Adipocyte (in vitro differentiated cells): Measurements from ENCODE around the gene MAP3K3.
A peak's percentile ranks its signal among the peaks of the same experiment; 100 is the strongest.

Experiments
- DNase-seq: peaks from one replicate; pipeline ENCODE4 v3.0.0-alpha.2; 2015; ENCODE audit warnings: low read depth
- H3K27me3 ChIP-seq: replicated peaks from 2 replicates; pipeline ENCODE4 v1.7.0; 2013; ENCODE audit warnings: mild to moderate bottlenecking, low read length, moderate library complexity; ENCODE audit not compliant: control insufficient read depth, insufficient read depth
- H3K36me3 ChIP-seq: 2 replicates; pipeline ENCODE4 v1.7.0; 2013; ENCODE audit warnings: low read length, mild to moderate bottlenecking, moderate library complexity; ENCODE audit not compliant: control insufficient read depth, insufficient read depth, severe bottlenecking
- H3K4me1 ChIP-seq: 2 replicates; pipeline ENCODE4 v1.7.0; 2013; ENCODE audit warnings: mild to moderate bottlenecking, low read length, moderate library complexity; ENCODE audit not compliant: control insufficient read depth, insufficient read depth
- H3K4me3 ChIP-seq: 2 replicates; pipeline ENCODE4 v1.7.0; 2013; ENCODE audit warnings: mild to moderate bottlenecking, low read length, moderate library complexity
- H3K9ac ChIP-seq: 2 replicates; pipeline ENCODE4 v1.7.0; 2013; ENCODE audit warnings: mild to moderate bottlenecking, low read length, moderate library complexity
- H3K9me3 ChIP-seq: 2 replicates; pipeline ENCODE4 v1.7.0; 2013; ENCODE audit warnings: mild to moderate bottlenecking, low read length, moderate library complexity; ENCODE audit not compliant: control insufficient read depth

Gene MAP3K3

DNA sequence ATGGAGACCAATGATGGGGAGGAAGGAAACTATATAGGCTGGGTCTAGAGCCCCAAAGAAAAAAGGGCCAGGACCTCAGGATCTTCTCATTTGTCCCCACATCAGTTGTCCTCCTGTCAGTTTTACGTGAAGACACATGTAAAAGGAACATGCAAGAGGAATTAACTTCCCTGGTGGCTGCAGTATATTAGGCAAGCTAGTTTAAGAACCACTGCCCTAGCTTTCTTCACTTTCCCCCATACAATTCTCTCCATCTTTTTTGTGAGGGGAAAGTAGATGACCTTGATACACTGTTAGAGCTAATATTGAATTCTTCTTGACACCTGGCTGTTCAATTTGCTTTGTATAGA, 2.3 kb downstream of the MAP3K3 start:
- Histone ChIP-seq H3K9ac (no peak overlapping the region), H3K4me1 (peaks cover 34% of the 10 kb centered on the region), H3K9me3 (no peaks in the 10 kb centered on the region), H3K27me3 (no peaks in the 10 kb centered on the region), H3K36me3 (no peaks in the 10 kb centered on the region), H3K4me3 (peak overlapping the region; percentile 94)
- DNase-seq, result no peak

DNA sequence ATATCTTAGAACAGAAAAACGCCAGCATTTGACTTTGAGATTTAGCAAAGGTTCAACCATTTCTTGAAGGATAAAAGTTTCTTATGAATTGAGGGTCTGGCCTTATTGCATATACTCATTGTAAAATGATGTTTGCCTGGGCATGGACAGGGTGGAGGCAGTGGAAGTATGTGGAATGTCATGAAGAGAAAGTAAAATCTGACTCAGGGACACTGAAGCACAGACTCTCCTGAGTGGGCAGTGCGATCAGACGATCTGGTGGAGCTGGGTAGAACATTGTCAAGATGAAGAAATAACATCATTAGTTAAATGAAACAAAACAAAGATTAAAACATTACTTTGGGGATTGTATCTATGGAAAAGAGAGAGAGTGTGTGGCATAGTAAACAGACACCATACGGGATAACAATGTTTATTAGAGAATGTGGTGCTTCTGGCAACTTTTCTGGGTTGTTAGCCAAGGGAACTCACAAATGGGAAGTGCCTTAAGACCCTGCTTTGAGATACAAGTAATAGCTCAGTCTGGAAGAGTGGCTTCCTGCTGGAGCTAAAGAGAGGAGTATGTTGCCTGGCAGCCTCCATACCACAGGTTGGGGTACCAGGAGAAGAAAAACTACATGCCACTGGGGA, 4.4 kb downstream of the MAP3K3 start:
- peak; percentile 53 for DNase-seq
- peaks cover 39% of the 10 kb centered on the region for H3K4me1 ChIP-seq
- H3K36me3 ChIP-seq, result no peaks in the 10 kb centered on the region
- peak overlapping the region; percentile 16 for H3K9ac ChIP-seq
- H3K27me3 ChIP-seq, result no peaks in the 10 kb centered on the region
- H3K4me3 ChIP-seq, result peak overlapping the region; percentile 50
- H3K9me3 ChIP-seq, result no peaks in the 10 kb centered on the region

DNA sequence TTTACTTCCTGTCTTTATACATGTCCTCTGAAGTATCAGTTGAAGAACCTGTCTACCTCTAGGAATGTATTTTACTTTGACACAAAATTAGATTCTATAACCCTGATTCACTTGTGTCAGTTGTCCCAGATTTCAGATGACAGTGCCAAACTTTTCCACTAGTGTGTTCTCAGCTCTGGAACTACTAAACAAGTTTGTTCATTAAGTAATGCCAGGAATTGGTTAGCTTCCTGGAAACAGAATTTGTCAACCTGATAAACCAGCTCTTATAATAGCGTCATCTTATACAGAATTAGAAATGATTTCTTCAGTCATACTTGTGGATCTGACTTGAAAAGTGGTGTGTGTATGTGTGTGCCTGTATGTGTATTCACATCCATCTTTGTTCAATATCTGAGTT, 7.4 kb downstream of the MAP3K3 start:
- no peaks in the 10 kb centered on the region for H3K27me3 ChIP-seq
- peaks cover 17% of the 10 kb centered on the region for H3K36me3 ChIP-seq
- DNase-seq, result no peak
- peaks cover 27% of the 10 kb centered on the region for H3K4me1 ChIP-seq
- no peak overlapping the region for H3K9ac ChIP-seq
- no peak overlapping the region for H3K4me3 ChIP-seq
- H3K9me3 ChIP-seq, result no peaks in the 10 kb centered on the region

DNA sequence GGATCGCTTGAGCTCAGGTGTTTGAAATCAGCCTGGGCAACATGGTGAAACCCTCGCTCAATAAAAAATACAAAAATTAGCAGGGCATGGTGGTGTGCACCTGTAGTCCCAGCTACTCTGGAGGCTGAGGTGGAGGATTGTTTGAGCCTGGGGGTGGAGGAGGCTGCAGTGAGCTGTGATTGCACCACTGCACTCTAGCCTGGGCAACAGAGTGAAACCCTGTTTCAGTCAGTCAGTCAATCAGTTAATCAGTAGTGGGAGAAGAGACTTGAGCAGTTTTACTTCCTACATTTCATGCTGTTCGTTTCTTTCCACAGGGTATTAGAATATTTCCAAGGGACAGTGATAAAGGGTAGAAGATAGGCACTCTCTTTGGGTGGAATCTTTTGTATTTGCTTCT, 8.8 kb downstream of the MAP3K3 start:
- H3K27me3 ChIP-seq, result no peaks in the 10 kb centered on the region
- peaks cover 29% of the 10 kb centered on the region for H3K36me3 ChIP-seq
- H3K4me3 ChIP-seq, result no peak overlapping the region
- H3K9ac ChIP-seq, result no peak overlapping the region
- no peak for DNase-seq
- no peaks in the 10 kb centered on the region for H3K9me3 ChIP-seq
- peaks cover 27% of the 10 kb centered on the region for H3K4me1 ChIP-seq

DNA sequence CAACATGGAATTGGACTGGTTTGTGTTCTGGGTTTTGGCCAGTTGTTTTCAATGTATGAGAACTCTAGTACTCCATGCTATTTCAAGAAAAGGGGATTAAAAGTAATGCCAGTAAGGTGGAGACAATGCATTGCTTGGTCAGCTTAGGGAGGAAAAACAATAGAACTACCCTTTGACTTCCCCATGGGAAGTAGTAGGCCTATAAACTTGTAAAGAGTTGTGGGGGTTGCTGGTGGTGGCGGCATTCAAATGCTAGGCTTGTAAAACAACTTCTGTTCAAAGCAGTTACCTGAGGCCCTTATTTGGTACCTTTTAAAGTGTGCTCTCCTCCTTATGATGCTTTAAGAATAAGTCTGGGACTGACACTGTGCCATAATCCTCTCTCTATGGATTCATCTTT, 9.4 kb downstream of the MAP3K3 start:
- peaks cover 35% of the 10 kb centered on the region for H3K36me3 ChIP-seq
- H3K9me3 ChIP-seq, result no peaks in the 10 kb centered on the region
- H3K4me3 ChIP-seq, result no peak overlapping the region
- H3K27me3 ChIP-seq, result no peaks in the 10 kb centered on the region
- H3K9ac ChIP-seq, result no peak overlapping the region
- no peak for DNase-seq
- H3K4me1 ChIP-seq, result peaks cover 21% of the 10 kb centered on the region

DNA sequence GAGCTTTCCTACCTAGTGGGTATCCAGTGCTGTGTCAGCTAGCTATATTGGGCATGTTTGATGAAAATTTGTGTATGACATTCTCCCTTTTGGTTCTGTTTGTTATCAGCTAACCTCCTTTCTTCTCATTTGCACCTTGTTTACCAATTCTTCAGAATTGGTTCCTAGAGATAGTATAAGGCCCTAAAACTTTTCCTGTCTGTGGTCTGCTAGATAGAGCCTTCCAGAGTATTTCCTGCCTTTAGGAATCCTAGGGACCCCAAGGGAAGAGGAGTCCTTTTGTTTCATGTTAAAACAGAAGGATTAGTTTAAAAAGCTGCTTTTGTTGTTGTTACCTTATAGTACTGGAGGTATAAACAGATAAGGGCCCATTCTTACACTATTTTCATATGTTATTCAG, 11.5 kb downstream of the MAP3K3 start:
- H3K4me1 ChIP-seq, result peaks cover 13% of the 10 kb centered on the region
- no peak overlapping the region for H3K4me3 ChIP-seq
- no peaks in the 10 kb centered on the region for H3K27me3 ChIP-seq
- no peaks in the 10 kb centered on the region for H3K9me3 ChIP-seq
- DNase-seq, result no peak
- H3K9ac ChIP-seq, result no peak overlapping the region
- peaks cover 51% of the 10 kb centered on the region for H3K36me3 ChIP-seq

DNA sequence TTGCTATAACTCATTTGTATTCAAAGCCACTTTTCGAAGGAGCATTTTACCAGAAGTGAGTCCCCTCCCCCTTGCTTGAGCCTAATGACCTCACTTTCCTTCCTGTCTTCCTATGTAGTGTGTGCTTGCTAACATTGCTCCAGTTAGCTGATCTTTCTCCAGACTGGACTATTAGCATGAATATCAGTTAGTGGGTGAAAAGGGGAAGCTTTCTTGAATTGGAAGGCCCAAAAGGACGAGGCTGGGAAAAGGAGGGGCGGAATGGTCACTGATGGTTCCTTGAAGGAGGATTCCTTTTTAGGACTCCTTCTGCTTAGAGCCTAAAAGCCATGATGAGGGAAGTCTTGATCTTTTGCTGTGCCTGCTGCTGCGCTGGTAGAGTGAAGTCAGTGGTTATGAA, 11.9 kb downstream of the MAP3K3 start:
- Histone ChIP-seq H3K4me1 (peaks cover 13% of the 10 kb centered on the region), H3K27me3 (no peaks in the 10 kb centered on the region), H3K9ac (no peak overlapping the region), H3K9me3 (no peaks in the 10 kb centered on the region), H3K36me3 (peaks cover 55% of the 10 kb centered on the region), H3K4me3 (no peak overlapping the region)
- DNase-seq, result no peak

DNA sequence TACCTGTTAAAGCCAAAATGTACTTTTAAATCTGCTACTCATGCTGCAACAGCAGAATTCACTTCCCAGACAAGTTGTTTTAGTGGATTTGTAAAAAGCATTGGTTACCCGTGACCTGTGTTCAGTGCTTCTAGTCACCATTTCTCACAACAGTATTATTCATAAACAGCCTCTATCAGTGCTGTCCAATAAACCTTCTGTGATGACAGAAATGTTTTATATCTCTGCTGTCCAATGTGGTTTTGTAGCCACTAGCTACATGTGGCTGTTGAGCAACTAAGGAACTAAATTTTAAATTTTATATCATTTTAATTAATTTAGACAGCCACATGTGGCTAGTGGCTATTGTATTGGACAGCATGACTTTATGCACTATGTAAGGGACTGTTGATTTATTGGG, 12.6 kb downstream of the MAP3K3 start:
- Histone ChIP-seq H3K27me3 (no peaks in the 10 kb centered on the region), H3K9ac (no peak overlapping the region), H3K4me3 (no peak overlapping the region), H3K36me3 (peaks cover 56% of the 10 kb centered on the region), H3K9me3 (no peaks in the 10 kb centered on the region), H3K4me1 (peaks cover 10% of the 10 kb centered on the region)
- DNase-seq, result no peak

DNA sequence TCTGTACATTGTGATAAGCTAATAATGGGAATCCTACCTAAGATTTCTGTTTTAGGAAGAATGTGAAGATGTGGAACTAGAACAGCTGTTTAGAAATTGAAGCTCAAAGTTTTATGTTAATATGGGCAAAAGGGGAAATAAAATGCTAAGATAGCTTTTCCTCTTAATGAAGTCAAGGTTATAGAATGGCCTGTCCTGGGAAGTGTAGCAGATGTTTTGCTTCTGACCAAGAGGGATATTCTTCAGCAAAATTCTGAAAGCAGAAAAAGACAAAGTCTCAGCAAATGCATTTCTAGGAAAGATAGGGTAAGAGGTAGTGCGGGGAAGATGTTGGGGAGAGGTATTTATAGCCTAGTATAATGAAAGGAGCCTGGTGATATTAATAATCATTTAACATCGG, 13.1 kb downstream of the MAP3K3 start:
- no peaks in the 10 kb centered on the region for H3K27me3 ChIP-seq
- no peak for DNase-seq
- no peak overlapping the region for H3K4me3 ChIP-seq
- no peak overlapping the region for H3K9ac ChIP-seq
- peaks cover 56% of the 10 kb centered on the region for H3K36me3 ChIP-seq
- peaks cover 8% of the 10 kb centered on the region for H3K4me1 ChIP-seq
- no peaks in the 10 kb centered on the region for H3K9me3 ChIP-seq

DNA sequence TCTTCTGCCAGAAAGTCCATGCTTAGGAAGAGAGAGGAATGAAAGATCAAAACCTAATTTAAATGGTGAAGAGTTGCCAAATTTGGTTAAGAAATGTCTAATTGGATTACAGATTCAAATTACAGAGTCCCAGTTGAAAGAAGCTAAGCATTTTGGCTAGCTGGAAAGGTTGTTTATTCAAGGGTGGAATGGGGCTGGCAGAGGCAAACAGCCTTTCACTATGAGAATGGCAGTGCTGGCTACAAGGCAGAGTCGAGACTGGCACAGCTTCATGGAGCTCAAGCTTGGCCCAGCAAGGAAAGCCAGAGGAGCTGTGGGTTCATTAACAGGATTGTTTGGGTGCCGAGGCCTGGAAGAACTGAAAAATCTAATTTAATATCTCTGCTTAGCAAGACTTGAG, 13.6 kb downstream of the MAP3K3 start:
- H3K9me3 ChIP-seq, result no peaks in the 10 kb centered on the region
- no peak for DNase-seq
- H3K4me1 ChIP-seq, result peaks cover 8% of the 10 kb centered on the region
- peaks cover 56% of the 10 kb centered on the region for H3K36me3 ChIP-seq
- no peaks in the 10 kb centered on the region for H3K27me3 ChIP-seq
- no peak overlapping the region for H3K4me3 ChIP-seq
- H3K9ac ChIP-seq, result no peak overlapping the region

DNA sequence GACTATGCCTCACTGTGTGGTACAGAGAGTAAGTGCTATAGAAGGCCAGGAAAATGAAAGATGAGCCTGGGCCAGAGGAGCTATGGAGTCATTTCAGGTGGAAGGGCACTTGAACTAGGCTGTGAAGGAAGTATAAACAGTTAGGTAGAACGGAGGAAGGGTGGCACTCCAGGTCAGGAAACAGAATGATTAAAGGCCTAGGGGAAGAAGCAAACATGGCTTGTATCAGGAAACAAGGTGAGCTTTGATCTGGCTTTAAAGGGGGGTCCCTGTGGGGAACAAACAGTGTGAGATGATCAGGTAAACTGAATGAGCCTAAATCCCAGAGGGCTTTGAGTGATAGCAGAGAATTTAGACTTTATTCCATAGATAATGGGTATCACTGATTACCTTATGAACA, 16.9 kb downstream of the MAP3K3 start:
- Histone ChIP-seq H3K9ac (no peak overlapping the region), H3K27me3 (no peaks in the 10 kb centered on the region), H3K4me1 (peaks cover 8% of the 10 kb centered on the region), H3K36me3 (peaks cover 46% of the 10 kb centered on the region), H3K9me3 (no peaks in the 10 kb centered on the region), H3K4me3 (no peak overlapping the region)
- DNase-seq, result no peak

DNA sequence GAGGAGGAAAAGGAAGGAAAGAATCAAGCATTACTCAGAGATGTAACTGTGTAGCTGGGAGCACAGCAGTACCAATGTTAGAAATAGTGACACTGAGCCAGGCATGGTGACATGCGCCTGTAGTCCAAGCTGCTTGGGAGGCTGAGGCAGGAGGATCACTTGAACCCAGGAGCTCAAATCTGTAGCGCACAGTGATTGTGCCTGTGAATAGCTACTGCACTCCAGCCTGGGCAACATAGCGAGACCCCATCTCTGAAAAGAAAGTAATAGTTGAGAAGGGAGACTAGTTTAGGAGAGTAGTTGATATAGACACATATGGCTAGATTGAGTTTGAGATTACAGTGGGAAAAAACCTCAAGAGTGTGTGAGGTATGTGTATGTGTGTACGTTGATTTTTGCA, 17.8 kb downstream of the MAP3K3 start:
- Histone ChIP-seq H3K9ac (no peak overlapping the region), H3K27me3 (no peaks in the 10 kb centered on the region), H3K4me3 (no peak overlapping the region), H3K4me1 (peaks cover 4% of the 10 kb centered on the region), H3K36me3 (peaks cover 38% of the 10 kb centered on the region), H3K9me3 (no peaks in the 10 kb centered on the region)
- no peak for DNase-seq
